Nephron progenitor cell (in vitro differentiated cells): ENCODE results near the gene TDRD1.

Experiments used
- DNase-seq: peaks from one replicate; pipeline ENCODE4 v3.0.0; 2021
- H3K27ac Mint-ChIP-seq: 2 replicates; pipeline ENCODE4 v1.8.0; 2021; ENCODE audit warnings: mild to moderate bottlenecking, moderate library complexity, mixed read lengths
- H3K27me3 Mint-ChIP-seq: 2 replicates; pipeline ENCODE4 v1.8.0; 2021; ENCODE audit warnings: mild to moderate bottlenecking, low read depth, mixed read lengths; ENCODE audit not compliant: poor library complexity
- H3K36me3 Mint-ChIP-seq: 2 replicates; pipeline ENCODE4 v1.8.0; 2021; ENCODE audit warnings: low read depth, mixed read lengths
- H3K4me1 Mint-ChIP-seq: 2 replicates; pipeline ENCODE4 v1.8.0; 2021; ENCODE audit warnings: mixed read lengths
- H3K4me3 Mint-ChIP-seq: 2 replicates; pipeline ENCODE4 v1.8.0; 2021; ENCODE audit warnings: mild to moderate bottlenecking, moderate library complexity, mixed read lengths
- H3K9me3 Mint-ChIP-seq: 2 replicates; pipeline ENCODE4 v1.8.0; 2021; ENCODE audit warnings: mild to moderate bottlenecking, moderate library complexity, mixed read lengths
- CTCF ChIP-seq: fragments of 200-600 bp; sonication (generic); IDR thresholded peaks from 2 replicates; pipeline ENCODE4 v1.5.0; 2021; ENCODE audit warnings: antibody characterized with exemption

TDRD1 gene

GRCh38 chr10:114172776-114173602, 6.2 kb upstream of the TDRD1 start:
- H3K4me3 Mint-ChIP-seq = peak overlapping the region; percentile 100
- peaks cover 21% of the 10 kb centered on the region for H3K9me3 Mint-ChIP-seq
- H3K36me3 Mint-ChIP-seq = peaks cover 39% of the 10 kb centered on the region
- DNase-seq = no peak
- peaks cover 8% of the 10 kb centered on the region for H3K27me3 Mint-ChIP-seq
- H3K4me1 Mint-ChIP-seq = peaks cover 34% of the 10 kb centered on the region
- peak overlapping the region; percentile 99 for H3K27ac Mint-ChIP-seq
- no peak for TF ChIP-seq CTCF

- H3K9me3 Mint-ChIP-seq = peaks cover 16% of the 10 kb centered on the region
- H3K36me3 Mint-ChIP-seq = peaks cover 34% of the 10 kb centered on the region
- peaks cover 34% of the 10 kb centered on the region for H3K4me1 Mint-ChIP-seq
- H3K27ac Mint-ChIP-seq = peak overlapping the region; percentile 99
- H3K27me3 Mint-ChIP-seq = peaks cover 8% of the 10 kb centered on the region
- H3K4me3 Mint-ChIP-seq = peak overlapping the region; percentile 100
- no peak for TF ChIP-seq CTCF
- DNase-seq = peak; percentile 72
Measured at GRCh38 chr10:114173603-114173920, 5.6 kb upstream of the TDRD1 start.

- peaks cover 14% of the 10 kb centered on the region for H3K9me3 Mint-ChIP-seq
- peak within 1 kb of the TSS; percentile 100 for H3K4me3 Mint-ChIP-seq
Measured at GRCh38 chr10:114173921-114174694, 5.0 kb upstream of the TDRD1 start, which contains the start of gene CCDC186. CCDC186 (minus strand) TSS chr10:114174203; CDS start chr10:114163268, 10,935 bp downstream.

GRCh38 chr10:114174695-114175188, 4.4 kb upstream of the TDRD1 start:
- H3K27ac Mint-ChIP-seq = no peak overlapping the region
- no peak for TF ChIP-seq CTCF
- peaks cover 4% of the 10 kb centered on the region for H3K27me3 Mint-ChIP-seq
- H3K4me1 Mint-ChIP-seq = peaks cover 40% of the 10 kb centered on the region
- H3K9me3 Mint-ChIP-seq = peaks cover 9% of the 10 kb centered on the region
- H3K36me3 Mint-ChIP-seq = peaks cover 22% of the 10 kb centered on the region
- H3K4me3 Mint-ChIP-seq = peak overlapping the region; percentile 100
- no peak for DNase-seq

More at GRCh38 chr10:114173921-114174694, 5.0 kb upstream of the TDRD1 start, which contains the start of gene CCDC186:
- H3K27ac Mint-ChIP-seq = peak within 1 kb of the TSS; percentile 99
- no peak for TF ChIP-seq CTCF
- H3K36me3 Mint-ChIP-seq = peaks cover 28% of the 10 kb centered on the region
- peaks cover 38% of the 10 kb centered on the region for H3K4me1 Mint-ChIP-seq
- peaks cover 8% of the 10 kb centered on the region for H3K27me3 Mint-ChIP-seq
- DNase-seq = peak; percentile 97

- Mint-ChIP-seq H3K36me3 (peaks cover 13% of the 10 kb centered on the region), H3K4me1 (peaks cover 40% of the 10 kb centered on the region), H3K9me3 (peaks cover 6% of the 10 kb centered on the region), H3K27me3 (peaks cover 2% of the 10 kb centered on the region), H3K4me3 (peak overlapping the region; percentile 28), H3K27ac (no peak overlapping the region)
- no peak for TF ChIP-seq CTCF
- DNase-seq = no peak
Measured at GRCh38 chr10:114175667-114176066, 3.5 kb upstream of the TDRD1 start.
